OCI-LY7 (cell line): ENCODE measurements around the gene CDC42.

ENCODE experiments used
- CTCF ChIP-seq: fragments of 200-600 bp; sonication (generic); conservative IDR thresholded peaks from 2 replicates; pipeline ENCODE4 v1.5.1; 2014; ENCODE audit warnings: mild to moderate bottlenecking, antibody characterized with exemption, low read length, moderate library complexity, mixed read lengths
- EZH2phosphoT487 ChIP-seq: fragments of 200-600 bp; sonication (generic); IDR thresholded peaks from 2 replicates; pipeline ENCODE4 v1.6.1; 2018; ENCODE audit warnings: low read depth, borderline replicate concordance, mild to moderate bottlenecking, mixed run types, antibody characterized with exemption, low read length, moderate library complexity, mixed read lengths

- TF ChIP-seq EZH2phosphoT487 (no peak), CTCF (no peak)
Observed at GRCh38 chr1:22077728-22078127, 25.2 kb downstream of the CDC42 start.
